ENCODE data around the gene UVSSA. TPM values are rescaled to one million over a fixed set of nuclear protein-coding genes. Genes with fewer than 3 reads are reported as not detected.
"Not testable (repeated sequence)": the region's sequence is repeated elsewhere in the genome, so short reads cannot be mapped to it uniquely, and the experiment has no call there.

UVSSA gene
- total RNA-seq, 1 donor from 2014 or later = 25.5 TPM

- DNase-seq (ENCODE audit: extremely low spot score in 2 of 2) = no peak
- H3K4me1 ChIP-seq = no peaks in the 10 kb centered on the region
- no peaks in the 10 kb centered on the region for H3K9me3 ChIP-seq
- intact Hi-C loops (cut with DNase I) = no loop called here
- no peak overlapping the region for H3K27ac ChIP-seq
- H3K4me3 ChIP-seq = no peak overlapping the region
- no peaks in the 10 kb centered on the region for H3K36me3 ChIP-seq
- no peaks in the 10 kb centered on the region for H3K27me3 ChIP-seq
- TF ChIP-seq POLR2AphosphoS5 (IDR thresholded peaks at IDR 0.05; ENCODE audit: insufficient read depth in 1 of 2, low read depth in 1 of 2) (no peak), CTCF (IDR thresholded peaks at IDR 0.05) (no peak), POLR2A (IDR thresholded peaks at IDR 0.05) (no peak)
Measured at GRCh38 chr4:1419708-1420107, 72.7 kb downstream of the UVSSA start.

DNA sequence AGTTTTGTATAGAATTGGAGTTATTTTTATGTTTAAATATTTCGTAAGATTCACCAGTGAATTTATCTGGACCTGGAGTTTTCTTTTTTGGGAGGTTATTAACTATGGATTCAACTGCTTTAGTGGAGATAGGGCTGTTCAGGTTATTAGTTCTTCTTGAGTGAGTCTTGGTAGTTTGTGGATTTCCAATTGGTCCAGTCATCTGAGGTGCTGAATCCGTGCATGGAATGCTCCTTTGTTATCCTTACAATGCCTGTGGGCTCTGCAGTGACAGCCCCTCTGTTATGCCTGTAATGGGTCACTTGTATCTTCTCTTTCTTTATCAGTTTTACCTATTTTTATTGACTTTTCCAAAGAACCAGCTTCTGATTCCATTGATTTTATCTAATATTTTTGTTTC, 74.6 kb downstream of the UVSSA start:
- intact Hi-C loops (cut with DNase I) = no loop called here
- Histone ChIP-seq H3K27ac (no peak overlapping the region), H3K9me3 (no peaks in the 10 kb centered on the region), H3K36me3 (no peaks in the 10 kb centered on the region), H3K4me3 (no peak overlapping the region), H3K27me3 (no peaks in the 10 kb centered on the region), H3K4me1 (no peaks in the 10 kb centered on the region)
- no peak for DNase-seq (ENCODE audit: extremely low spot score in 2 of 2)
- TF ChIP-seq CTCF (IDR thresholded peaks at IDR 0.05) (no peak), POLR2AphosphoS5 (IDR thresholded peaks at IDR 0.05; ENCODE audit: insufficient read depth in 1 of 2, low read depth in 1 of 2) (no peak), POLR2A (IDR thresholded peaks at IDR 0.05) (no peak)

DNA sequence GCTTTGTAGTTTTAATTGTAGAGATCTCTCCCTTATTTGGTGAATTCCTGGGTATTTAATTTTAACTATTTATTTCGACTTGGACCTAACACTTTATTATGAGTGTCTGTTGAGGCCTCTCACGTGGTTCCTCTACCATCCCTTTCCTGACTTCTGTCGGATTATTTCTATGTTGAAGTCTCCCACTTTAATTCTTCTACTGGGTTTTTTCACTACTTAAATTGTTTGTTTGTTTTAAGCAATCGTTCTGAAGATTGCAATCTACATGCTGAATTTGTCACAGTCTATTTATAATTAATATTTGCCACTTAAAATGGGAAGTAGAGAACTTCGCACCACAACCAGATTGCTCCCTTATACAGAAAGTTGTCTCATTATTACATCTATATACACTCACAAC, 80.0 kb downstream of the UVSSA start:
- H3K4me1 ChIP-seq = no peaks in the 10 kb centered on the region
- no peaks in the 10 kb centered on the region for H3K9me3 ChIP-seq
- intact Hi-C loops (cut with DNase I) = no loop called here
- H3K27me3 ChIP-seq = no peaks in the 10 kb centered on the region
- no peak overlapping the region for H3K27ac ChIP-seq
- H3K36me3 ChIP-seq = no peaks in the 10 kb centered on the region
- H3K4me3 ChIP-seq = no peak overlapping the region
- TF ChIP-seq POLR2AphosphoS5 (IDR thresholded peaks at IDR 0.05; ENCODE audit: insufficient read depth in 1 of 2, low read depth in 1 of 2) (no peak), POLR2A (IDR thresholded peaks at IDR 0.05) (no peak), CTCF (IDR thresholded peaks at IDR 0.05) (no peak)
- DNase-seq (ENCODE audit: extremely low spot score in 2 of 2) = no peak

DNA sequence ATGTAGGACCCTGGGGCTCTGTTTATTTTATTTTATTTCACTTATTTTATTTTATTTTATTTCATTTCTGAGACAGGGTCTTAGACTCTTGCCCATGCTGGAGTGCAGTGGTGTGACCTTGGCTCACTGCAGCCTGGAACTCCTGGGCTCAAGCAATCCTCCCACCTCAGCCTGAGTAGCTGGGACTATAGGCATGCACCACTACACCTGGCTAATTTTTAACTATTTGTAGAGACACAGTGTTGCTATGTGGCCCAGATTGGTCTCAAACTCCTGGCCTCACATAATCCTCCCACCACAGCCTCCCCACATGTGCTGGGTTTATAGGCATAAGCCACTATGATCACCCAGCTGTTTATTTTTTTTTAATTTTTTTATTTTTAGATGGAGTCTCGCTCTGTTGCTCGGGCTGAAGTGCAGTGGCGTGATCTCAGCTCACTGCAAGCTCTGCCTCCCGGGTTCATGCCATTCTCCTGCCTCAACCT, 96.7 kb downstream of the UVSSA start:
- H3K9me3 ChIP-seq; H3K27ac ChIP-seq; intact Hi-C loops (cut with DNase I); H3K27me3 ChIP-seq; H3K4me3 ChIP-seq; H3K4me1 ChIP-seq; H3K36me3 ChIP-seq; DNase-seq (ENCODE audit: extremely low spot score in 2 of 2): not testable (repeated sequence)

Other genes starting within 250 kb of the UVSSA start
- gene RNF212, start 233.6 kb upstream of the UVSSA start, total RNA-seq = 7.9 TPM
- 72.2 TPM for gene SPON2, start 174.6 kb upstream of the UVSSA start, total RNA-seq
- gene CTBP1, start 98.1 kb upstream of the UVSSA start, total RNA-seq = 93.1 TPM
- gene MAEA, start 57.3 kb upstream of the UVSSA start, total RNA-seq = 103 TPM
- not detected for gene NKX1-1, start 59.2 kb downstream of the UVSSA start, total RNA-seq

All from vagina (tissue), 2 donors.